Measurements from ENCODE around the gene DROSHA. TPM values are rescaled to one million over a fixed set of nuclear protein-coding genes. Genes with fewer than 3 reads are reported as not detected.

DROSHA gene
- polyA plus RNA-seq, 1 experiment: 27.6 TPM

DNA sequence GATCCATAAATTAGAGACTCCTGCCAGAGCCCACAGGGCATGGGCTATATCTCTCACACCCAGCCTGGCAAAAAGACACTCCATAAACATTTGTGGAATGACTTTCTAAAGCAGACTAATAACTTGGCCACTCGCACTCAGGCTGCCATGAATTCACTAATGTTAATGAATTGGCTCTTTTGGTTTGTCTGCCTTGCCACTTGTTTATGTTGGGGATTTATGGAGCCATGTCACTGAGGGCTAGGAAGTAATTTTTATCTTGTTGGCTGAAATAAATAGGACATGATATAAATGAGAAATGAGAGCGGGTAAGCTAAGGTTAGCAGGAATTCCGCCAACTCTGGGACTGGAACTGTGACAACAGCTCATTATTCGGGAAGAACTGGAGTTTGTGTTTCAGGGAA is 55.2 kb downstream of the DROSHA start:
- Histone ChIP-seq H3K36me3 (ENCODE audit: control insufficient read depth, insufficient read depth, low read length) (no peaks in the 10 kb centered on the region), H3K4me3 (ENCODE audit: low read depth, low read length) (no peak overlapping the region), H3K27me3 (ENCODE audit: control insufficient read depth, insufficient read depth, low read length) (no peaks in the 10 kb centered on the region)
- TF ChIP-seq, protein P1, sequence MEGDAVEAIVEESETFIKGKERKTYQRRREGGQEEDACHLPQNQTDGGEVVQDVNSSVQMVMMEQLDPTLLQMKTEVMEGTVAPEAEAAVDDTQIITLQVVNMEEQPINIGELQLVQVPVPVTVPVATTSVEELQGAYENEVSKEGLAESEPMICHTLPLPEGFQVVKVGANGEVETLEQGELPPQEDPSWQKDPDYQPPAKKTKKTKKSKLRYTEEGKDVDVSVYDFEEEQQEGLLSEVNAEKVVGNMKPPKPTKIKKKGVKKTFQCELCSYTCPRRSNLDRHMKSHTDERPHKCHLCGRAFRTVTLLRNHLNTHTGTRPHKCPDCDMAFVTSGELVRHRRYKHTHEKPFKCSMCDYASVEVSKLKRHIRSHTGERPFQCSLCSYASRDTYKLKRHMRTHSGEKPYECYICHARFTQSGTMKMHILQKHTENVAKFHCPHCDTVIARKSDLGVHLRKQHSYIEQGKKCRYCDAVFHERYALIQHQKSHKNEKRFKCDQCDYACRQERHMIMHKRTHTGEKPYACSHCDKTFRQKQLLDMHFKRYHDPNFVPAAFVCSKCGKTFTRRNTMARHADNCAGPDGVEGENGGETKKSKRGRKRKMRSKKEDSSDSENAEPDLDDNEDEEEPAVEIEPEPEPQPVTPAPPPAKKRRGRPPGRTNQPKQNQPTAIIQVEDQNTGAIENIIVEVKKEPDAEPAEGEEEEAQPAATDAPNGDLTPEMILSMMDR (IDR thresholded peaks at IDR 0.05; ENCODE audit: insufficient read depth, low read depth, low read length): no peak
- DNase-seq (ENCODE audit: low read depth): no peak
- ChIA-PET CTCF (no interaction called here), POLR2A (no interaction called here)

DNA sequence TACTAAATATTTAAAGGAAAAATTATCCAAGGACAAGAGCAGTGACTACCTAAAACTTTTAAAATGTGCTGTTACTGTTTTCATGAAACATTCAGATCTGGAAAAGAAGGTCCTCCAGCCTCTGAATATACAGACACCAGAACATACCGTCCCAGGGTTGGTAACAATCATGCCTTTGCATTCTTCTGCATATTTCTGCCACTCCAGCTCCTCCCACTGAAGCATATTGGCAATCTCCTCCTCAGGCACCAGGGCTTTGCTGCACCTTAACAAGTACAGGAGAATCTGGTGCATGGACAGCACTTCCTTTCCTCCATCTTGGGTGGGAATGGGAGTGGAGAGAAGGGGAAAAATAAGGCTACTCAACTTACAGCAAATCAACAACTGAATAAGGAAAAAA is 60.0 kb downstream of the DROSHA start:
- CTCF ChIA-PET: interaction anchor here (1.4 kb wide), 1 partner anchor 10 kb away, joined by 3 read pairs; no protein-coding TSS in a partner anchor

DNA sequence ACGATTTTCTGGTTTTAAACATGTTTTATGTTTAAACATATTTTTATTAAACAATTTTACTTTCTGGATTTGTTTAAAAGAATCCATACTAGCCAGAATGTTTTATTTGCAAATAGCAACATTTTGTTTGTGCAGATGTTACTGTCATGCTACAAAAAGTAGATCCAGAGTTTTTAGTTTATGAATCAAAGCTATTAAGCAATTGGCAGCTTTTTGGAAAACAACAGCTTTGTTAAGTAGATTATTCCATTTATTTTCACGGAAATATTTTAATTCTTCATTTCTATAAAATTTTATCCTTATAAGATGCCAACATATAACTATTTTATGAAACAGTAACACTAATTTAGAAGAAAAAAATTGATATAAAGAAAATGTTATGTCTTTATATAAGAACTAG is 60.9 kb downstream of the DROSHA start:
- Histone ChIP-seq H3K4me3 (ENCODE audit: low read depth, low read length) (no peak overlapping the region), H3K27me3 (ENCODE audit: control insufficient read depth, insufficient read depth, low read length) (no peaks in the 10 kb centered on the region), H3K36me3 (ENCODE audit: control insufficient read depth, insufficient read depth, low read length) (no peaks in the 10 kb centered on the region)
- no peak for DNase-seq (ENCODE audit: low read depth)
- TF ChIP-seq, protein P1 (IDR thresholded peaks at IDR 0.05; ENCODE audit: insufficient read depth, low read depth, low read length): no peak
- POLR2A ChIA-PET: no interaction called here
- CTCF ChIA-PET: no interaction called here

More for the DNA sequence above, 60.0 kb downstream of the DROSHA start:
- no peak for DNase-seq (ENCODE audit: low read depth)
- Histone ChIP-seq H3K36me3 (ENCODE audit: control insufficient read depth, insufficient read depth, low read length) (no peaks in the 10 kb centered on the region), H3K4me3 (ENCODE audit: low read depth, low read length) (no peak overlapping the region), H3K27me3 (ENCODE audit: control insufficient read depth, insufficient read depth, low read length) (no peaks in the 10 kb centered on the region)
- POLR2A ChIA-PET: no interaction called here
- TF ChIP-seq, protein P1 (IDR thresholded peaks at IDR 0.05; ENCODE audit: insufficient read depth, low read depth, low read length): no peak

DNA sequence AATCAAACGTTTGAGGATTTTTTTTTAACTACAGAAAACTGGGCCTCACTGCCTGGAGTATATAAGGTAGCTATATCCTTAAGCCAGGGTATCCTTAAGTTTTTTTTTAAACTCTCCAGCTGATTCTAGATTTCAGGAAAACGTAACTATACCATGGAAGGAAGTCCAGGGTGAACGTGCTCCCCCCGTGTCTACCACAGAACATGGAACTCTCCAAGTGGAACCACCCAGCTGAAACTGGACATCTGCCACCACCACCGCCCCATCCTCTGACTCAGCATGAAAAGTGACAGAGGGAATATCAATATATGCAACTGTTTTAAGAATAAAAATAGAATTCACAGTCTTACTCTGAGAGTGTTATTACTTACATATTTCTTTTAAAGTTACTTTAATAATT is 61.3 kb downstream of the DROSHA start:
- TF ChIP-seq, protein P1 (IDR thresholded peaks at IDR 0.05; ENCODE audit: insufficient read depth, low read depth, low read length): no peak
- no peaks in the 10 kb centered on the region for H3K27me3 ChIP-seq (ENCODE audit: control insufficient read depth, insufficient read depth, low read length)
- H3K36me3 ChIP-seq (ENCODE audit: control insufficient read depth, insufficient read depth, low read length): no peaks in the 10 kb centered on the region
- no peak for DNase-seq (ENCODE audit: low read depth)
- ChIA-PET POLR2A (no interaction called here), CTCF (interaction anchor here (0.6 kb wide), 1 partner anchor 333 kb away, joined by 3 read pairs; no protein-coding TSS in a partner anchor)
- H3K4me3 ChIP-seq (ENCODE audit: low read depth, low read length): no peak overlapping the region

DNA sequence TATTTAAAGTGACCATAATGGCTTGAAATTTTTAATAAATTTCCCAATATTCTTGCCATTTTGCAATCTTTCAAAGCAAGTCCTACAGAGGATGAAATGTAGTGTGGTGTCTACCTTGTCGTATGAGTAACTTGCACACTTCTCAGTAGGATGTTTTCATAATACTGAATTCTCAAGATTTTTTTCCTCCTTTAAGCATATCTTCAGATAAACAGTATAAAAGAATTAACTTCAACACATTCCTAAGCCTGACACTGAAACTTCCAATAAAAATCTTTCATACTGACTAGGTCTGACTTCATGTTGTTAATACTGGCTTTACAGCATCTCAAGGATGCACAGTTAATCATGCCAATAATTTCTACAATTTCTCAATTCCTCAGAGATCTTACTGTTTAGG is 62.0 kb downstream of the DROSHA start:
- DNase-seq (ENCODE audit: low read depth): no peak
- H3K36me3 ChIP-seq (ENCODE audit: control insufficient read depth, insufficient read depth, low read length): no peaks in the 10 kb centered on the region; the same call in 1 of the 2 replicates

More for the DNA sequence above, 62.0 kb downstream of the DROSHA start:
- ChIA-PET CTCF (interaction anchor here (0.6 kb wide), 2 partner anchors 282 to 334 kb away, joined by 3 read pairs; no protein-coding TSS in a partner anchor), POLR2A (no interaction called here)
- TF ChIP-seq, protein P1 (IDR thresholded peaks at IDR 0.05; ENCODE audit: insufficient read depth, low read depth, low read length): no peak
- Histone ChIP-seq H3K27me3 (ENCODE audit: control insufficient read depth, insufficient read depth, low read length) (no peaks in the 10 kb centered on the region), H3K4me3 (ENCODE audit: low read depth, low read length) (no peak overlapping the region)

All from BJ (cell line).